Memory B cell (primary cell): ENCODE measurements around the gene XKR8.
A peak's percentile ranks its signal among the peaks of the same experiment; 100 is the strongest.

ENCODE experiments used
- ATAC-seq: fragments of 150-1000 bp; cut with Tn5 transposase; 2 replicates; pipeline ENCODE4 v1.10.0; 2021; ENCODE audit warnings: low read depth, mild to moderate bottlenecking, moderate library complexity
- DNase-seq, 2 donors: peaks; one replicate each; pipeline ENCODE4 v3.0.0; 2022; ENCODE audit warnings: low spot score in 2 of 2
- H3K27ac Mint-ChIP-seq: one replicate; pipeline ENCODE4 v1.8.0; 2022; ENCODE audit warnings: mild to moderate bottlenecking, moderate library complexity, mixed read lengths
- H3K27me3 Mint-ChIP-seq: one replicate; pipeline ENCODE4 v1.8.0; 2022; ENCODE audit warnings: mixed read lengths
- H3K36me3 Mint-ChIP-seq: one replicate; pipeline ENCODE4 v1.8.0; 2022; ENCODE audit warnings: mild to moderate bottlenecking, mixed read lengths
- H3K4me1 Mint-ChIP-seq: one replicate; pipeline ENCODE4 v1.8.0; 2022; ENCODE audit warnings: mixed read lengths
- H3K4me3 Mint-ChIP-seq: one replicate; pipeline ENCODE4 v1.8.0; 2022; ENCODE audit warnings: mild to moderate bottlenecking, moderate library complexity, mixed read lengths
- H3K9me3 Mint-ChIP-seq: one replicate; pipeline ENCODE4 v1.8.0; 2022; ENCODE audit warnings: mixed read lengths

Gene XKR8

DNA sequence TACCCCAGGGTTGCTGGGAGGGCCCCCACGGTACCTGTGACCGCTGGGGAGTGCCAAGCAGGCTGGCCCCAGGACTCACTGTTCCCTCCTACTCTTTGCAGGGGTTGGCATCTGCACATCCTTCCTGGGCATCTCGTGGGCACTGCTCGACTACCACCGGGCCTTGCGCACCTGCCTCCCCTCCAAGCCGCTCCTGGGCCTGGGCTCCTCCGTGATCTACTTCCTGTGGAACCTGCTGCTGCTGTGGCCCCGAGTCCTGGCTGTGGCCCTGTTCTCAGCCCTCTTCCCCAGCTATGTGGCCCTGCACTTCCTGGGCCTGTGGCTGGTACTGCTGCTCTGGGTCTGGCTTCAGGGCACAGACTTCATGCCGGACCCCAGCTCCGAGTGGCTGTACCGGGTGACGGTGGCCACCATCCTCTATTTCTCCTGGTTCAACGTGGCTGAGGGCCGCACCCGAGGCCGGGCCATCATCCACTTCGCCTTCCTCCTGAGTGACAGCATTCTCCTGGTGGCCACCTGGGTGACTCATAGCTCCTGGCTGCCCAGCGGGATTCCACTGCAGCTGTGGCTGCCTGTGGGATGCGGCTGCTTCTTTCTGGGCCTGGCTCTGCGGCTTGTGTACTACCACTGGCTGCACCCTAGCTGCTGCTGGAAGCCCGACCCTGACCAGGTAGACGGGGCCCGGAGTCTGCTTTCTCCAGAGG lies 6.8 kb downstream of the XKR8 start:
- no peak for ATAC-seq
- H3K4me3 Mint-ChIP-seq: no peak overlapping the region
- DNase-seq: no peak
- H3K27me3 Mint-ChIP-seq: no peaks in the 10 kb centered on the region
- H3K36me3 Mint-ChIP-seq: peaks cover 16% of the 10 kb centered on the region
- H3K4me1 Mint-ChIP-seq: peaks cover 13% of the 10 kb centered on the region
- no peaks in the 10 kb centered on the region for H3K9me3 Mint-ChIP-seq
- H3K27ac Mint-ChIP-seq: peak overlapping the region; percentile 10

DNA sequence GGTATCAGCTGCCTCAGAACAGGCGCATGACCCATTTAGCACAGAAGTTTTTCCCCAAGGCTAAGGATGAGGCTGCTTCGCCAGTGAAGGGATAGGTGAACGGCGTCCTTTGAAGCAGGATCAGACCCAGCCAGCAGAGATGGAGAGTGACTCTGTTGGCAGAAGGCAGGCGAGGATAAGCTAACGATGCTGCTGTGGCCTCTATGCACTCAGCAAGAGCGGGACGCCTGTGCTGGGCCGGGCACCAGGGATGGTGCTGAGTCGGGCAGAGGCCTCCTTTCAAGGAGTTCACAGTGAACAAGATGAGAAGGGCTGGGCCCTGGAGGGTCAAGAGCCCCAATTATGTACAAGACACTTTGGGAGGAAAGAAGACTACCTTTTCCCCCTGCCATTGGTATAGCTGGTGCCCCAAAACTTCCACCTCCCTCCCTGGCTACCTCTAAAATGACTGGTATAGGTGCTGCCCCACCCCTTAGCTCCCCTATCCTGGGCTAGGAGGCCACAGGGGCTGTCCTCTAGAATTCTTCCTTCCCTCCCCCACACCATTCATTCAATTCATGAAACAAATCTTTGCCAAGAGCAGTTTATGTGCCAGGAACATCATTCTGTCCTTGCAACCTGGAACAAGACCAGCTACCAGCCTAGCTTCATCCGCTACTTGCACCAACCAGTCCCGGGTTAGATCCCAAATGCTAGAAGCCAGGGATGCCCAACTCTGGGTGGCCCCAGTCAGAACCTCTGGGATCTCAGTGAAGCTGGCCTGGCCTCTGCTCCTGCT lies 7.5 kb downstream of the XKR8 start:
- no peak for ATAC-seq
- Mint-ChIP-seq H3K9me3 (no peaks in the 10 kb centered on the region), H3K27ac (peak overlapping the region; percentile 10), H3K4me3 (no peak overlapping the region), H3K27me3 (no peaks in the 10 kb centered on the region), H3K36me3 (peaks cover 16% of the 10 kb centered on the region), H3K4me1 (peaks cover 10% of the 10 kb centered on the region)
- DNase-seq: no peak

DNA sequence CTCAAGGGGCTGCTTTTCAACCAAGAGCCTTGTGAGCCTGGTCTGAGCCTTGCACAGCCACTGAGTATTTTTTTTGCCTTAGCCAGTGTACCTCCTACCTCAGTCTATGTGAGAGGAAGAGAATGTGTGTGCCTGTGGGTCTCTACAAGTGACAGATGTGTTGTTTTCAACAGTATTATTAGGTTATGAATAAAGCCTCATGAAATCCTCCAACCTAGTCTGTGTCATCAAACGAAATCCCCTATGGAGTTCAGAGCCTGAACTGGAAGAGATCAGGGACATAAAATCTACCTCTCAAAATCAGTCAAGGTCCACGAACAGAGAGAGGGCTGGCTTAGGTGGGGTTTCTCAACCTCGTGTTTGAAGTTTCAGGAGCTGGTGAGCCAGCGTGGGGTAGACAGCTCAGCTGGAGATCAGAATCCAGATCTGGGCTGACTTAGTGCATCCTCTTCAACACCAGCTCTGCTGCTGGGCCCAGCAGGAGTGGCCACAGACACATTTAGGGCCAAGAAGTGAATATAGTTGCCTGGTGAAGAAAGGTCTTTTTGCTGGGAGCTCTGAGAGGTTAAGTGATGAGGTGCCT lies 8.2 kb downstream of the XKR8 start:
- Mint-ChIP-seq H3K4me1 (peaks cover 10% of the 10 kb centered on the region), H3K36me3 (peaks cover 19% of the 10 kb centered on the region), H3K4me3 (no peak overlapping the region), H3K27me3 (no peaks in the 10 kb centered on the region), H3K9me3 (no peaks in the 10 kb centered on the region), H3K27ac (peak overlapping the region; percentile 56)
- DNase-seq (no peak), ATAC-seq (no peak)

DNA sequence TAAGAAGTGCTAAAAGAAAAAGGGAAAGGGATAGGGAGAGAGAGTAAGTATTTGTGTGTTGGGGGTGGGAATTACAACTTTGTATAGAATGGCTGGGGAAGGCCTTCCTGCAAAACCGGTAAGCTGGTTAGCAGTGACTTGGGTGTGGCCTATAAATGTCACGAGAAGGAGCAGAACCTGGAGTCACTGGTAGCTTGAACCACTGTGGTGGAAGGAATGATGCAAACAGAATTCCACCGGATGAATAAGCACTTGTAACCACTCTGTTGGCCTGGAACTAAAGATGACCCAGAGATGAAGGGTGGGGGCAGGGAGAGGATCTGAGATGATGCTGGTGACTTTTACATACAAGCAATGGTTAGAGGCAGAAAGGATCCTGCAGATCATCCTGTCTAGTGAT lies 8.9 kb downstream of the XKR8 start:
- Mint-ChIP-seq H3K27ac (peak overlapping the region; percentile 56), H3K9me3 (no peaks in the 10 kb centered on the region), H3K27me3 (no peaks in the 10 kb centered on the region), H3K4me1 (peaks cover 10% of the 10 kb centered on the region), H3K36me3 (peaks cover 23% of the 10 kb centered on the region), H3K4me3 (no peak overlapping the region)
- DNase-seq (no peak), ATAC-seq (no peak)

DNA sequence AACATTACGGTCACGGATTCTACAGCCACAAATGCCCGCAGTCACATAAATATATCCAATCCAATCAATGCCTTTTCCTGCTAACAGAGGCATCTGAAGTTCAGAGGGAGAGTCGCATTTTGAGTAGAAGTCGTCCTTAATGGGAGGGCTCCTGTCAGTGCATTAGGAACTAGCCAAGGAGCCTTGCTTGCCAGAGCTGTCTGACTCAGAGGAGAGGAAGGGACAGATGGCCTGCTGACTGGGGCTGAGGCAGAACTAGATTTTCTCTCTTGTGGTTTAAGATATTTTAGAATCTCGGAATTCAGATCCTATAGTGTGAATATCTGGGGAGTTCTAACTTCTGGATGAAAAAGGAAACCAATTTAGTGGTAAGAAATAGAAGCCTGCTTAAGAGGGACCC lies 10.6 kb downstream of the XKR8 start:
- H3K27me3 Mint-ChIP-seq: no peaks in the 10 kb centered on the region
- no peak for ATAC-seq
- peak overlapping the region; percentile 38 for H3K27ac Mint-ChIP-seq
- peaks cover 22% of the 10 kb centered on the region for H3K36me3 Mint-ChIP-seq
- no peak overlapping the region for H3K4me3 Mint-ChIP-seq
- peaks cover 10% of the 10 kb centered on the region for H3K4me1 Mint-ChIP-seq
- H3K9me3 Mint-ChIP-seq: no peaks in the 10 kb centered on the region
- DNase-seq: no peak

DNA sequence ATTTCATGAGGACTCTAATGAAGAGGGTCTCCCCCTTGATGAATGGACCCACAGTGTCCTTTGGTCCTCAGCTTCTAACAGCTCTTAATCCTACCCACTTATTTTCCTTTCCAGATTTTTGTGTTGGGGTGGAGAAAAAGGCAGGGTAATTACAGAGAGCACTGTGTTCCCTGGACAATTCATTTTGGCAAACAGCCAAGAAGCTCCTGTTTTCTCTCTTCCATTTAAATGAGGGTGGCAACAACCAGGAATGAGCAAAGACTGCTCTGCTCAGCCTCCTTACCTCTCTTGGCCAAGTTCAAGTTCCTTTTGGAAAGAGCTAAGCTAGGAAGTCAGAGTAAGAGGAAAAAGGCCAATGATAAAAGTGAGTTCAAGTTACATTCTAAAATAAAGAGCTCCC lies 11.9 kb downstream of the XKR8 start:
- Mint-ChIP-seq H3K9me3 (no peaks in the 10 kb centered on the region), H3K36me3 (peaks cover 20% of the 10 kb centered on the region), H3K27me3 (no peaks in the 10 kb centered on the region), H3K27ac (no peak overlapping the region), H3K4me1 (peaks cover 10% of the 10 kb centered on the region), H3K4me3 (no peak overlapping the region)
- DNase-seq (no peak), ATAC-seq (no peak)

DNA sequence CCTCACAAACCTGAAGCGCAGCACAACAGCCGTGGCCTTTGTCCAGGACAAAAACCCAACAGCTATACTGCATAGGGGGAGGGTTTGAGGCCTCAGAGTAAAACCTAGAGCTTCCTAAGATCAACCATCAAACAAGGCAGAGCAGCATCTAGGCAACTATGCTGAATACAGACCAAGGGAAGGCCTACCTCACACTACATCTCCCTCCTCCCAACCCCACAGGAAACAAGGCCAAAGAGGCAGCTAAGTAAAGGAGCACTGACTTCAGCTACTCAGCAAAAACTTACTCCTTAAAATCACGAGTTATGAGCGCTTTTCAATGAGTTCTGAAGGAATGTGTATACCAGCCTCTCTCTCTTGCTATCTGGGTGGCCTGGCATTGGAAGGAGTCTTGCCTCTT lies 12.4 kb downstream of the XKR8 start:
- Mint-ChIP-seq H3K36me3 (peaks cover 21% of the 10 kb centered on the region), H3K27ac (no peak overlapping the region), H3K4me1 (peaks cover 10% of the 10 kb centered on the region), H3K4me3 (no peak overlapping the region), H3K9me3 (no peaks in the 10 kb centered on the region), H3K27me3 (no peaks in the 10 kb centered on the region)
- ATAC-seq (no peak), DNase-seq (no peak)

DNA sequence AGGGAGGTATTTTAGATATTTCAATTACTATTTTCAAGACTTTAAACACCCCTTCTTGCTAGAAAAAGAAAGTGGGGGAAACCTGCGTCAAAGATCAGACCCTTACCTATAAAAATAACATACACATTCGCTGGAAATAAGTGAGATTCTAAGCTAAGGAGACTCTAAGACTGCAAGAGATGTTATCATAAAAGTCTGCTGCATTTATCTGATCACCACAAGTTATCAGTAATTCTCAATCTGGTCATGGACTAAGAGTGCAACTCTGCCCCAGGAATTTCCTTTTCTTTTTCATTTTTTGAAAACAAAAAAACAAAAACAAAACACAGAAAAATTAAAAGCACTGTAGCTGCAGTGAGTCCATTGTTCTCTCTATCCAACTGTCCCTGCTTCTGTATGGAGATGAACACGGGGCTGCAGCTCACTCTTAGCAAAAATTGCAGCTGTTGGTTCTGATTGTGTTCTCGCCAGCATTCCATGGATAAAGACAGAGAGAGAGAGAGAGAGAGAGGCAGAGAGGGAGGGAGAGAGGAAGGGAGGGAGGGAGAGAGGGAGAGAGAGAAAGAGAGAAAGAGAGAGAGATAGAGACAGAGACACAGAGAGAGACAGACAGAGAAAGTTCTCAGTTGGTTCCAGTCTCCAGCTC lies 14.1 kb downstream of the XKR8 start:
- Mint-ChIP-seq H3K36me3 (peaks cover 15% of the 10 kb centered on the region), H3K27ac (peak overlapping the region; percentile 26)
- ATAC-seq: no peak

DNA sequence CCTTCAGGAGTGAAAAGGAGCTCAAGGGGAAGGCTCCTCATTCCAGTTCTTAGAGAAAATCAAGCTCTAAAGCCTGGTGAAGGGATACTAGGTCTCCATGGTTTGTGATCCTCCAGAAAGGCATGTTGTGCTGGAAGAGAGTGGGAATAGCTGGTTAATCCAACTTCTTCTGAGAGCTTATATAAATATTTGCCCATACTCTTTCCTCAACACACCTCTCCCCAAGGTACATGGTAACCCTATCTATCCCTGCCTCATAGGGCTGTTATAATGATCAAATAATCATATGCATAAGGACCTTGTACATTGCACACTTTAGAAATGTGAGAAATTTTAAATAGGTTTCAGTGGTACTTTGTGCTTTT lies 14.6 kb downstream of the XKR8 start:
- Mint-ChIP-seq H3K36me3 (peaks cover 15% of the 10 kb centered on the region), H3K4me1 (peaks cover 4% of the 10 kb centered on the region), H3K9me3 (no peaks in the 10 kb centered on the region), H3K4me3 (no peak overlapping the region), H3K27me3 (no peaks in the 10 kb centered on the region), H3K27ac (no peak overlapping the region)
- DNase-seq (no peak), ATAC-seq (no peak)

More for the DNA sequence above, 14.1 kb downstream of the XKR8 start:
- Mint-ChIP-seq H3K4me3 (no peak overlapping the region), H3K9me3 (no peaks in the 10 kb centered on the region), H3K4me1 (peaks cover 5% of the 10 kb centered on the region), H3K27me3 (no peaks in the 10 kb centered on the region)
- DNase-seq: no peak

DNA sequence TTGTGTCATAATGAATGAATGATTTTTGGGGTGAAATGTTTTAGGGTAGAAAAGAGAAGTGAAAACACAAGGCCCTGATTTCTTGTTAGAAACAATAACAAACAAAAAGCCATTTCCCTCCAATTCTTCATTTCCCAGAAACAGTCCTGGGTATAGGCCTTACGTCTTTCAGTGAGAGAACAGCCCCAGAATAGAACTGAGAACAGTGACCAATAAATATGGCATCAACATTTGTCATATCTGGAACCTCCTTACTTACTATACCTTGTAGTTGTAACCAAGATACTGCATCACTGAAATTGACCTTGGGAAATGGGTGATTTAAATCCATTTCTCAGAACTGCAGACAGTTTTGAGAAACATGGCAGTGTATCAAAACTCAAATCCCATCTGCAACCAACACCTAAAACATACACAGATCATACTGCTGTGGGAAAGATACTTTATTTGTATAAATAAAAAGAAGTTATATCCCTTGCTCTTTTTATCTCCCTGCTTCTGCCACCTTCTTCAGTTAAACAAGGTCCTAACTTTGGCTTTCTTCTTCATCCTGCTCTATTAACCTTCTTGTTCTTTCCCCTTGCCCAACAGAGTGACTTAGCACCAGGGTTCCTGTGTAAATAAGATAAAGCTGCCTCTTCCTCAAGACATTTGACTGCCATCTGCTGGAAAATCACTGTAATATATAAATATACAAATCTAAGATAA lies 19.5 kb downstream of the XKR8 start:
- Mint-ChIP-seq H3K27ac (no peak overlapping the region), H3K9me3 (no peaks in the 10 kb centered on the region), H3K4me1 (no peaks in the 10 kb centered on the region), H3K27me3 (no peaks in the 10 kb centered on the region), H3K36me3 (peaks cover 5% of the 10 kb centered on the region), H3K4me3 (no peak overlapping the region)
- DNase-seq (peak in 1 of 2 donors; percentile 29), ATAC-seq (peak; percentile 63)

DNA sequence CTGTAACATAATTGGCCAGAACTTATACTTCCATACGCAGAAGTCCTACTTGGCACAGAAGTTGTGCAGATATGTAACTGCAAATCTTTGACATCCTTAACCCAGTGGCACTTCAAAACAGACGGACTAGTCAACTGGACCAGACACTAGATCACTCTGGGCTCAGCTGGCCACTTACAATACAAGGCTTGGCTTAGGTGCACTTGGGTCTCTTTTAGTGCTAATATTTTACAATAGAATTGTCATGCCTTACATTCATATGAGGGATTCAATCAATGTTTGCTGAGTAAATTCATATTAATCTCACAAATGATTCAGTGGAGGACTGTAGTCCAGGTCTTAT lies 20.1 kb downstream of the XKR8 start:
- Mint-ChIP-seq H3K4me3 (no peak overlapping the region), H3K27me3 (no peaks in the 10 kb centered on the region)
- ATAC-seq: no peak

DNA sequence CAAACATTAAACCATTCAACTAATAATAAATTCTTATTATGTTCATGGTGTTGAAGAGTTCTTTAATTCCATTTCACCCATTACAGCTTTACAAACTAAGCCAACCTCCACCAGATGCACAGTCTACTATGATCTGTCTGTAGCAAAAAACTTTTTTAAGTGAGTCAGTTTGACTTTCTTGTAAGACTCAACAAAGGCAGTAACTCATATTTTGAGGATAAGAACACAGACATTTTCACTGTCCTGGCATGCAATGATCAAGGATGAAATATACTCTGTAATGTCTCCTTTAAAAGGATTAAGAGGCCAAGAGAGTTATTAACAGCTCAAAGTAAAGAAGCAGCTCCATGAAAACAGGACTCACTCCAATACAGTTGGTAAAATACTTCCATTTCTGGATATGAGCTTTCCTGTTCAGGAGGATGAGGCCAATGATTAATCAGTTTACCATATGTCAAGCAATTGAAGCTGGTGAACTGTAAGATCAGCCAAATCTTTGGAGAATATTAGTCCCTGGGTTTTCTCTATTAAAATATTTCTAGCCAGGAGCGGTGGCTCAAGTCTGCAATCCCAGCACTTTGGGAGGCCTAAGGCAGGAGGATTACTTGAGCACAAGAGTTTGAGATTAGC lies 20.6 kb downstream of the XKR8 start:
- H3K27me3 Mint-ChIP-seq: no peaks in the 10 kb centered on the region
- H3K36me3 Mint-ChIP-seq: peaks cover 5% of the 10 kb centered on the region
- H3K4me3 Mint-ChIP-seq: no peak overlapping the region
- no peaks in the 10 kb centered on the region for H3K4me1 Mint-ChIP-seq
- DNase-seq: no peak
- no peak overlapping the region for H3K27ac Mint-ChIP-seq
- ATAC-seq: no peak
- no peaks in the 10 kb centered on the region for H3K9me3 Mint-ChIP-seq

More for the DNA sequence above, 20.1 kb downstream of the XKR8 start:
- DNase-seq: no peak
- peaks cover 5% of the 10 kb centered on the region for H3K36me3 Mint-ChIP-seq
- H3K9me3 Mint-ChIP-seq: no peaks in the 10 kb centered on the region
- H3K27ac Mint-ChIP-seq: no peak overlapping the region
- H3K4me1 Mint-ChIP-seq: no peaks in the 10 kb centered on the region

DNA sequence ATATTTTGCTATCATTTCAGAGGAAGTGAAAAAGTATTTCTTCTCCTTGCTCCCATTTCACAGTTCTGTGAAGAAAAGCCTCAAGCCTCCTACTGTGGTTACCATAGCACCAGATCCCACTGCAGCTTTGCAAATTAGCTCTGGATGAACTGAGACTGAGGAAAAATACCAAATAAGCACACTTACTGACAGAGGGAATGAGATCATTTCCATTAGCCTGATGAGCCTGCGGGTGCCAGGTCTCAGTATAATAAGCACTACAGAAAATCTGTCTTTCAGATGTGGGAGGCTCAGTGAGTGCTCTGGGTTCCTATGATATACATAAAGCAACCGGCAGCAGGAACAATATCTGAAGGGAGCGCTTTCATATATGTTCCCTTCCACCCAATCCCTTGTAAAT lies 21.4 kb downstream of the XKR8 start:
- no peak overlapping the region for H3K27ac Mint-ChIP-seq
- no peaks in the 10 kb centered on the region for H3K27me3 Mint-ChIP-seq
- no peak for DNase-seq

More for the DNA sequence above, 21.4 kb downstream of the XKR8 start:
- H3K9me3 Mint-ChIP-seq: no peaks in the 10 kb centered on the region
- peaks cover 5% of the 10 kb centered on the region for H3K36me3 Mint-ChIP-seq
- H3K4me1 Mint-ChIP-seq: no peaks in the 10 kb centered on the region
- no peak overlapping the region for H3K4me3 Mint-ChIP-seq
- ATAC-seq: no peak
